ENCODE results near the gene ZNF513. TPM values are rescaled to one million over a fixed set of nuclear protein-coding genes. Genes with fewer than 3 reads are reported as not detected.

Gene ZNF513
- polyA plus RNA-seq, 2 of the 4 experiments (the other 2 are of a cell fraction), result 10.8 to 22.7 TPM

- DNase-seq (ENCODE audit: low read depth in 1 of 2, low spot score in 1 of 2) (no peak), FAIRE-seq (no peak), ATAC-seq (no peak; a peak in 1 of 6 replicates)
- Histone ChIP-seq H3K27ac (no peak overlapping the region), H3K9me3 (no peaks in the 10 kb centered on the region), H3K4me3 (no peak overlapping the region), H3K4me1 (no peaks in the 10 kb centered on the region), H3K4me2 (no peak overlapping the region)
- ChIA-PET POLR2A (no interaction called here), CTCF (interaction anchor here (1.1 to 5.6 kb wide), 6 partner anchors 8 to 34 kb away, joined by 3 to 25 read pairs (median 4); partner anchors contain the start of genes EIF2B4, MPV17 and SNX17)
- TF ChIP-seq NPAS2 (CRISPR knock-in tag; IDR thresholded peaks at IDR 0.05; ENCODE audit: borderline replicate concordance) (no peak), USF2 (IDR thresholded peaks at IDR 0.05) (no peak), GATA3 (IDR thresholded peaks at IDR 0.05; ENCODE audit: borderline replicate concordance) (no peak), CBX8 (IDR thresholded peaks at IDR 0.05) (no peak), RAD21 (conservative IDR thresholded peaks at IDR 0.05 in 1 of 2, IDR thresholded peaks at IDR 0.05 in 1 of 2) (no peak)
- TF ChIP-seq, protein P1, sequence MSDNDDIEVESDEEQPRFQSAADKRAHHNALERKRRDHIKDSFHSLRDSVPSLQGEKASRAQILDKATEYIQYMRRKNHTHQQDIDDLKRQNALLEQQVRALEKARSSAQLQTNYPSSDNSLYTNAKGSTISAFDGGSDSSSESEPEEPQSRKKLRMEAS (IDR thresholded peaks at IDR 0.05), result no peak
- TF ChIP-seq, protein P2, sequence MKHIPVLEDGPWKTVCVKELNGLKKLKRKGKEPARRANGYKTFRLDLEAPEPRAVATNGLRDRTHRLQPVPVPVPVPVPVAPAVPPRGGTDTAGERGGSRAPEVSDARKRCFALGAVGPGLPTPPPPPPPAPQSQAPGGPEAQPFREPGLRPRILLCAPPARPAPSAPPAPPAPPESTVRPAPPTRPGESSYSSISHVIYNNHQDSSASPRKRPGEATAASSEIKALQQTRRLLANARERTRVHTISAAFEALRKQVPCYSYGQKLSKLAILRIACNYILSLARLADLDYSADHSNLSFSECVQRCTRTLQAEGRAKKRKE (CRISPR knock-in tag; IDR thresholded peaks at IDR 0.05; ENCODE audit: low read depth), result no peak
- WGBS (ENCODE audit: missing lambda C conversion rate), result 95% methylated on average over 7 of the region's 7 CpGs
Measured at GRCh38 chr2:27336173-27336572, 44.4 kb downstream of the ZNF513 start.

GRCh38 chr2:27335311-27335710 lies 45.2 kb downstream of the ZNF513 start:
- ChIA-PET CTCF (interaction anchor here (0.6 to 5.6 kb wide), 4 partner anchors 8 to 138 kb away, joined by 3 to 25 read pairs (median 4); partner anchors contain the start of genes EIF2B4 and SNX17), POLR2A (no interaction called here)
- H3K4me2 ChIP-seq, result no peak overlapping the region
- no peaks in the 10 kb centered on the region for H3K4me1 ChIP-seq
- no peak for FAIRE-seq
- no peaks in the 10 kb centered on the region for H3K9me3 ChIP-seq
- H3K27ac ChIP-seq, result no peak overlapping the region
- no peak overlapping the region for H3K4me3 ChIP-seq
- no peak for DNase-seq (ENCODE audit: low read depth in 1 of 2, low spot score in 1 of 2)
- 92% methylated on average over 3 of the region's 3 CpGs for WGBS (ENCODE audit: missing lambda C conversion rate)
- peak; percentile 16 to 50; a peak in 4 of 6 replicates for ATAC-seq
- TF ChIP-seq ZNF302 (CRISPR knock-in tag; IDR thresholded peaks at IDR 0.05) (no peak), EHMT2 (IDR thresholded peaks at IDR 0.05; ENCODE audit: low read depth) (no peak), NPAS2 (CRISPR knock-in tag; IDR thresholded peaks at IDR 0.05; ENCODE audit: borderline replicate concordance) (no peak), RAD21 (conservative IDR thresholded peaks at IDR 0.05 in 1 of 2, IDR thresholded peaks at IDR 0.05 in 1 of 2) (no peak), MYC (IDR thresholded peaks at IDR 0.05; ENCODE audit: borderline replicate concordance, low read length) (no peak), PHF8 (IDR thresholded peaks at IDR 0.05; ENCODE audit: borderline replicate concordance, low read depth) (no peak), POLR2AphosphoS2 (conservative IDR thresholded peaks at IDR 0.05; ENCODE audit: low read length) (no peak), EHF (CRISPR knock-in tag; IDR thresholded peaks at IDR 0.05) (no peak), USF2 (IDR thresholded peaks at IDR 0.05) (no peak), BHLHE40 (IDR thresholded peaks at IDR 0.05; ENCODE audit: low read depth, low read length) (no peak), RCOR1 (IDR thresholded peaks at IDR 0.05; ENCODE audit: low read depth, low read length) (no peak), KDM5A (IDR thresholded peaks at IDR 0.05) (no peak), FOSL2 (IDR thresholded peaks at IDR 0.05) (no peak), FOSL2 (CRISPR knock-in tag; IDR thresholded peaks at IDR 0.05) (no peak)
- TF ChIP-seq, protein P3, sequence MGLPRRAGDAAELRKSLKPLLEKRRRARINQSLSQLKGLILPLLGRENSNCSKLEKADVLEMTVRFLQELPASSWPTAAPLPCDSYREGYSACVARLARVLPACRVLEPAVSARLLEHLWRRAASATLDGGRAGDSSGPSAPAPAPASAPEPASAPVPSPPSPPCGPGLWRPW (IDR thresholded peaks at IDR 0.05), result no peak

Other genes with a start within 250 kb of the ZNF513 start
- 79.9 and 139 TPM in 2 replicates for gene PREB, start 246.1 kb downstream of the ZNF513 start, polyA plus RNA-seq (2011; rRNA removed)
- gene PREB, start 246.1 kb downstream of the ZNF513 start, polyA plus RNA-seq (2017; fragmentation: RNase III; extraction: RNeasy Plus Mini Kit Qiagen cat#74134 plus additional on column Dnase treatment), result 52.3 to 58.2 TPM (median 54.6 TPM) in 3 replicates
- gene PRR30, start 241.3 kb downstream of the ZNF513 start, polyA plus RNA-seq (2011; rRNA removed), result not detected in 2 replicates
- gene PRR30, start 241.3 kb downstream of the ZNF513 start, polyA plus RNA-seq (2017; fragmentation: RNase III; extraction: RNeasy Plus Mini Kit Qiagen cat#74134 plus additional on column Dnase treatment), result not detected in 3 replicates
- not detected in 2 replicates for gene TCF23, start 231.7 kb downstream of the ZNF513 start, polyA plus RNA-seq (2011; rRNA removed)
- gene TCF23, start 231.7 kb downstream of the ZNF513 start, polyA plus RNA-seq (2017; fragmentation: RNase III; extraction: RNeasy Plus Mini Kit Qiagen cat#74134 plus additional on column Dnase treatment), result not detected in 3 replicates
- 346 and 429 TPM in 2 replicates for gene ATRAID, start 168.7 kb downstream of the ZNF513 start, polyA plus RNA-seq (2011; rRNA removed)
- 166 to 176 TPM (median 172 TPM) in 3 replicates for gene ATRAID, start 168.7 kb downstream of the ZNF513 start, polyA plus RNA-seq (2017; fragmentation: RNase III; extraction: RNeasy Plus Mini Kit Qiagen cat#74134 plus additional on column Dnase treatment)
- 86.7 and 104 TPM in 2 replicates for gene SLC5A6, start 168.5 kb downstream of the ZNF513 start, polyA plus RNA-seq (2011; rRNA removed)
- gene SLC5A6, start 168.5 kb downstream of the ZNF513 start, polyA plus RNA-seq (2017; fragmentation: RNase III; extraction: RNeasy Plus Mini Kit Qiagen cat#74134 plus additional on column Dnase treatment), result 77.2 to 86.6 TPM (median 82.7 TPM) in 3 replicates
- 50.5 and 61.8 TPM in 2 replicates for gene CAD, start 163.4 kb downstream of the ZNF513 start, polyA plus RNA-seq (2011; rRNA removed)
- gene CAD, start 163.4 kb downstream of the ZNF513 start, polyA plus RNA-seq (2017; fragmentation: RNase III; extraction: RNeasy Plus Mini Kit Qiagen cat#74134 plus additional on column Dnase treatment), result 69.3 to 71.2 TPM (median 70.2 TPM) in 3 replicates
- 0.90 and 0.97 TPM in 2 replicates for gene SLC30A3, start 117.7 kb downstream of the ZNF513 start, polyA plus RNA-seq (2011; rRNA removed)
- gene SLC30A3, start 117.7 kb downstream of the ZNF513 start, polyA plus RNA-seq (2017; fragmentation: RNase III; extraction: RNeasy Plus Mini Kit Qiagen cat#74134 plus additional on column Dnase treatment), result 1.6 to 1.9 TPM (median 1.7 TPM) in 3 replicates
- 0.12 TPM in 1 of 2 replicates, not detected in the other for gene DNAJC5G, start 105.3 kb downstream of the ZNF513 start, polyA plus RNA-seq (2011; rRNA removed)
- gene DNAJC5G, start 105.3 kb downstream of the ZNF513 start, polyA plus RNA-seq (2017; fragmentation: RNase III; extraction: RNeasy Plus Mini Kit Qiagen cat#74134 plus additional on column Dnase treatment), result not detected in 3 replicates
- 0.05 and 0.14 TPM in 2 replicates for gene TRIM54, start 98.3 kb downstream of the ZNF513 start, polyA plus RNA-seq (2011; rRNA removed)
- gene TRIM54, start 98.3 kb downstream of the ZNF513 start, polyA plus RNA-seq (2017; fragmentation: RNase III; extraction: RNeasy Plus Mini Kit Qiagen cat#74134 plus additional on column Dnase treatment), result 0.07 to 0.13 TPM (median 0.11 TPM) in 3 replicates
- gene UCN, start 72.3 kb downstream of the ZNF513 start, polyA plus RNA-seq (2011; rRNA removed), result 1.0 TPM in 2 replicates
- gene UCN, start 72.3 kb downstream of the ZNF513 start, polyA plus RNA-seq (2017; fragmentation: RNase III; extraction: RNeasy Plus Mini Kit Qiagen cat#74134 plus additional on column Dnase treatment), result 0.76 to 1.3 TPM (median 1.0 TPM) in 3 replicates
- gene MPV17, start 57.6 kb downstream of the ZNF513 start, polyA plus RNA-seq (2011; rRNA removed), result 130 and 157 TPM in 2 replicates
- gene MPV17, start 57.6 kb downstream of the ZNF513 start, polyA plus RNA-seq (2017; fragmentation: RNase III; extraction: RNeasy Plus Mini Kit Qiagen cat#74134 plus additional on column Dnase treatment), result 61.4 to 70.5 TPM (median 67.7 TPM) in 3 replicates
- gene GTF3C2, start 24.0 kb downstream of the ZNF513 start, polyA plus RNA-seq (2011; rRNA removed), result 101 and 130 TPM in 2 replicates
- 69.2 to 78.2 TPM (median 75.4 TPM) in 3 replicates for gene GTF3C2, start 24.0 kb downstream of the ZNF513 start, polyA plus RNA-seq (2017; fragmentation: RNase III; extraction: RNeasy Plus Mini Kit Qiagen cat#74134 plus additional on column Dnase treatment)
- gene EIF2B4, start 10.4 kb downstream of the ZNF513 start, polyA plus RNA-seq (2011; rRNA removed), result 62.8 and 90.3 TPM in 2 replicates
- gene EIF2B4, start 10.4 kb downstream of the ZNF513 start, polyA plus RNA-seq (2017; fragmentation: RNase III; extraction: RNeasy Plus Mini Kit Qiagen cat#74134 plus additional on column Dnase treatment), result 73.5 to 75.8 TPM (median 74.5 TPM) in 3 replicates
- gene SNX17, start 10.1 kb downstream of the ZNF513 start, polyA plus RNA-seq (2011; rRNA removed), result 141 and 158 TPM in 2 replicates
- 150 to 166 TPM (median 154 TPM) in 3 replicates for gene SNX17, start 10.1 kb downstream of the ZNF513 start, polyA plus RNA-seq (2017; fragmentation: RNase III; extraction: RNeasy Plus Mini Kit Qiagen cat#74134 plus additional on column Dnase treatment)
- 123 and 129 TPM in 2 replicates for gene PPM1G, start 28.9 kb upstream of the ZNF513 start, polyA plus RNA-seq (2011; rRNA removed)
- gene PPM1G, start 28.9 kb upstream of the ZNF513 start, polyA plus RNA-seq (2017; fragmentation: RNase III; extraction: RNeasy Plus Mini Kit Qiagen cat#74134 plus additional on column Dnase treatment), result 222 to 230 TPM (median 230 TPM) in 3 replicates
- gene NRBP1, start 47.9 kb upstream of the ZNF513 start, polyA plus RNA-seq (2011; rRNA removed), result 229 and 231 TPM in 2 replicates
- 126 to 140 TPM (median 138 TPM) in 3 replicates for gene NRBP1, start 47.9 kb upstream of the ZNF513 start, polyA plus RNA-seq (2017; fragmentation: RNase III; extraction: RNeasy Plus Mini Kit Qiagen cat#74134 plus additional on column Dnase treatment)
- 1.2 and 1.3 TPM in 2 replicates for gene KRTCAP3, start 61.6 kb upstream of the ZNF513 start, polyA plus RNA-seq (2011; rRNA removed)
- gene KRTCAP3, start 61.6 kb upstream of the ZNF513 start, polyA plus RNA-seq (2017; fragmentation: RNase III; extraction: RNeasy Plus Mini Kit Qiagen cat#74134 plus additional on column Dnase treatment), result 0.68 to 0.92 TPM (median 0.79 TPM) in 3 replicates
- gene IFT172, start 109.0 kb upstream of the ZNF513 start, polyA plus RNA-seq (2011; rRNA removed), result 21.6 and 24.1 TPM in 2 replicates
- 12.9 to 16.3 TPM (median 14.0 TPM) in 3 replicates for gene IFT172, start 109.0 kb upstream of the ZNF513 start, polyA plus RNA-seq (2017; fragmentation: RNase III; extraction: RNeasy Plus Mini Kit Qiagen cat#74134 plus additional on column Dnase treatment)
- 1.5 TPM in 2 replicates for gene FNDC4, start 114.5 kb upstream of the ZNF513 start, polyA plus RNA-seq (2011; rRNA removed)
- 1.6 to 2.3 TPM (median 1.8 TPM) in 3 replicates for gene FNDC4, start 114.5 kb upstream of the ZNF513 start, polyA plus RNA-seq (2017; fragmentation: RNase III; extraction: RNeasy Plus Mini Kit Qiagen cat#74134 plus additional on column Dnase treatment)
- gene GCKR, start 116.1 kb upstream of the ZNF513 start, polyA plus RNA-seq (2011; rRNA removed), result 0.48 and 0.65 TPM in 2 replicates
- 0.10 to 0.30 TPM (median 0.25 TPM) in 3 replicates for gene GCKR, start 116.1 kb upstream of the ZNF513 start, polyA plus RNA-seq (2017; fragmentation: RNase III; extraction: RNeasy Plus Mini Kit Qiagen cat#74134 plus additional on column Dnase treatment)
- gene ZNF512, start 202.3 kb upstream of the ZNF513 start, polyA plus RNA-seq (2011; rRNA removed), result 55.4 and 60.4 TPM in 2 replicates
- gene ZNF512, start 202.3 kb upstream of the ZNF513 start, polyA plus RNA-seq (2017; fragmentation: RNase III; extraction: RNeasy Plus Mini Kit Qiagen cat#74134 plus additional on column Dnase treatment), result 22.0 to 25.3 TPM (median 22.6 TPM) in 3 replicates
- 7.2 and 7.8 TPM in 2 replicates for gene CCDC121, start 248.3 kb upstream of the ZNF513 start, polyA plus RNA-seq (2011; rRNA removed)
- 4.6 to 5.2 TPM (median 4.9 TPM) in 3 replicates for gene CCDC121, start 248.3 kb upstream of the ZNF513 start, polyA plus RNA-seq (2017; fragmentation: RNase III; extraction: RNeasy Plus Mini Kit Qiagen cat#74134 plus additional on column Dnase treatment)
- gene GPN1, start 248.3 kb upstream of the ZNF513 start, polyA plus RNA-seq (2011; rRNA removed), result 98.9 and 117 TPM in 2 replicates
- 59.8 to 59.9 TPM (median 59.9 TPM) in 3 replicates for gene GPN1, start 248.3 kb upstream of the ZNF513 start, polyA plus RNA-seq (2017; fragmentation: RNase III; extraction: RNeasy Plus Mini Kit Qiagen cat#74134 plus additional on column Dnase treatment)

Measured in A549 (cell line).